Esophagus (tissue), 2 donors: ENCODE measurements around the gene RFX1. TPM values are rescaled to one million over a fixed set of nuclear protein-coding genes. Genes with fewer than 3 reads are reported as not detected.

Experiments used
- polyA plus RNA-seq, 2 donors: library from polyadenylated mRNA; stranded (reverse); fragments of 200-250 nt; gene quantifications; one replicate each; pipeline ENCODE4 v1.2.3, GENCODE V29; 2013
- donor health status: healthy with polysubstance abuse.
- donor health status: Bipolar disorder and iron deficiency.

RFX1 gene
- polyA plus RNA-seq, 2 donors: 3.8 to 6.6 TPM

Other genes starting within 250 kb of the RFX1 start
- gene MRI1, start 241.8 kb downstream of the RFX1 start, polyA plus RNA-seq: 10 to 100 TPM; 17.7 to 28.9 TPM
- 100 to 1,000 TPM; 135 to 174 TPM for gene C19orf53, start 231.9 kb downstream of the RFX1 start, polyA plus RNA-seq
- 10 to 100 TPM; 10.1 to 17.0 TPM for gene ZSWIM4, start 210.9 kb downstream of the RFX1 start, polyA plus RNA-seq
- not detected for gene NANOS3, start 129.2 kb downstream of the RFX1 start, polyA plus RNA-seq
- 10 to 100 TPM in 1 of 2 donors, 1 to 10 TPM in 1; 7.5 to 13.0 TPM for gene BRME1, start 100.2 kb downstream of the RFX1 start, polyA plus RNA-seq
- gene CC2D1A, start 100.1 kb downstream of the RFX1 start, polyA plus RNA-seq: 10 to 100 TPM; 34.0 to 58.9 TPM
- gene PODNL1, start 67.9 kb downstream of the RFX1 start, polyA plus RNA-seq: 1 to 10 TPM; 3.9 to 5.3 TPM
- 10 to 100 TPM; 31.6 to 50.5 TPM for gene DCAF15, start 53.8 kb downstream of the RFX1 start, polyA plus RNA-seq
- gene RLN3, start 21.8 kb upstream of the RFX1 start, polyA plus RNA-seq: not detected
- gene IL27RA, start 25.4 kb upstream of the RFX1 start, polyA plus RNA-seq: 1 to 10 TPM; 1.3 to 2.3 TPM
- gene PALM3, start 55.8 kb upstream of the RFX1 start, polyA plus RNA-seq: under 1 TPM; 0.08 to 0.45 TPM
- 1 to 10 TPM; 3.1 to 7.1 TPM for gene MISP3, start 66.5 kb upstream of the RFX1 start, polyA plus RNA-seq
- gene C19orf67, start 79.5 kb upstream of the RFX1 start, polyA plus RNA-seq: not detected
- 10 to 100 TPM; 27.6 to 28.4 TPM for gene SAMD1, start 84.4 kb upstream of the RFX1 start, polyA plus RNA-seq
- gene PRKACA, start 111.4 kb upstream of the RFX1 start, polyA plus RNA-seq: 10 to 100 TPM; 31.2 to 32.2 TPM
- gene ASF1B, start 130.3 kb upstream of the RFX1 start, polyA plus RNA-seq: 10 to 100 TPM in 1 of 2 donors, 1 to 10 TPM in 1; 9.1 to 14.6 TPM
- 10 to 100 TPM in 1 of 2 donors, 1 to 10 TPM in 1; 4.7 to 11.1 TPM for gene ADGRL1, start 199.8 kb upstream of the RFX1 start, polyA plus RNA-seq